ENCODE results near the gene AIG1.
"Not testable (repeated sequence)": the region's sequence is repeated elsewhere in the genome, so short reads cannot be mapped to it uniquely, and the experiment has no call there.

AIG1 gene

DNA sequence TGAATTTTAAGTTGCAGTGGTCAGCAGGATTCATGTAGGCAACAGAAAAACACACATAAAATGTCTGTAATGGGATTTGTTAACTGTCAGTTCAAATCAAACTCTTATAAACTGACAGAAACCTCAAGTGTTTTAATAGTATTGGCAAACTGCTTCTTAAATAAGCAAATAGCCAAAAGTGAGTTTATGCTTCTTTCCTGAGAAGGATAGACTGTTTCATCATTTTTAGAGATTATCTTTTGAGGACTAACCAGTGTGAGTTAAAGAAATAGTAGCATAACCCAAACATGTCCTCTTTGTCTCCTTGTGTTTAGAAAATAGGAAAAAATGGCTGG, 68.0 kb downstream of the AIG1 start:
- no peak for DNase-seq (ENCODE audit: low read depth)

DNA sequence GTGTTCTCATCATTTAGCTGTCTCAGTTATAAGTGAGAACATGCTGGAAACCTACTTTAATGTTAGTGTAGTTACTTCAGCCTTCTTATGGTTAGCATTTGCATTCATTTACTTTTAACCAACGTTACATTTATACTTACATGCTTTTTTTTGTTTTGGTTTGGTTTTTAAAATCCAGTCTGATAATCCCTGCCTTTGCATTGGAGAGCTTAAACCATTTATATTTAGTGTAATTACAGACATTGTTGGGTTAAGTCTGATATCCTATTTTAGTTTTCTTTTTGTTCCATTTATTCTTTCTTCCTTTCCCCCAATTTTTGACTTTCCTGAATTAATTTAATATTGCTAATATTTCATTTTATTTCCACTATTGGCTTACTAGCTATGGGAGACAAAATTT, 70.2 kb downstream of the AIG1 start:
- no peak for DNase-seq (ENCODE audit: low read depth)

GRCh38 chr6:143135325-143135724, 74.6 kb downstream of the AIG1 start:
- DNase-seq (ENCODE audit: low read depth) = no peak

DNA sequence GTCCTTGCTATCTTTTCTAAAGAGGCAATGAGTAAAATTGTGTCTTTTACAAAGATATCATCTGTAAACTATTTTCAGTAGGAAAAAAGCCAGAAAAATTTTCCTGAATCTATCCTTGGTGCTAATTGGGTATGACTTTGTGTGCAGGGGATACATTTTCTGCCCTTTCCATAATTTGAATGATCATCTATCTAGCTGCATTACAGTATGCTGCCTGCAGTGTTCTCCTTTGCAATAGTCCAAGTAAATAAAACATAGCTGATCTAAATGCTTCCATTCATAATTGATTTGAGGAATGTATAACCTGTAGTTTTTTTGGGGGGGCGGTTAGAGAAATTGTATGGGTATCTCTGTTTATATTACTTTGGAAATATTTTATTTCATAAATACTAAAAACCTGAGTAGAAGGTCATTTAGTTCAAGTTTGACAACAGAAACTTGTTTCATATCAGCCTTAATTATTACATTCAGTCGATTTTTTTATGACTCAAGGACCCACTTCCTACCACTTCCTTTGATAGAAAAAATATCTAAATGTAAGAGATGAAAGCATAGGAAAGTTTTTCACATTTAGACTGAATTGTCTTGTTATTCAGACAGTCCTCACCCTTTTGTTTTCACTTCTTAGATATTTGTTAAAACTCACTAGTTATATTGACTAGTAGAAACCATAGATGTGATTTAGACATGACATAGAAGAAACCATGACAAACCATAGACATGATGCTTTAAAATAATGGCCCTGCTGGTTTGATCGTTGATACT, 75.3 kb downstream of the AIG1 start:
- DNase-seq (ENCODE audit: low read depth) = no peak

GRCh38 chr6:143136647-143137046, 76.0 kb downstream of the AIG1 start:
- DNase-seq (ENCODE audit: low read depth) = no peak

DNA sequence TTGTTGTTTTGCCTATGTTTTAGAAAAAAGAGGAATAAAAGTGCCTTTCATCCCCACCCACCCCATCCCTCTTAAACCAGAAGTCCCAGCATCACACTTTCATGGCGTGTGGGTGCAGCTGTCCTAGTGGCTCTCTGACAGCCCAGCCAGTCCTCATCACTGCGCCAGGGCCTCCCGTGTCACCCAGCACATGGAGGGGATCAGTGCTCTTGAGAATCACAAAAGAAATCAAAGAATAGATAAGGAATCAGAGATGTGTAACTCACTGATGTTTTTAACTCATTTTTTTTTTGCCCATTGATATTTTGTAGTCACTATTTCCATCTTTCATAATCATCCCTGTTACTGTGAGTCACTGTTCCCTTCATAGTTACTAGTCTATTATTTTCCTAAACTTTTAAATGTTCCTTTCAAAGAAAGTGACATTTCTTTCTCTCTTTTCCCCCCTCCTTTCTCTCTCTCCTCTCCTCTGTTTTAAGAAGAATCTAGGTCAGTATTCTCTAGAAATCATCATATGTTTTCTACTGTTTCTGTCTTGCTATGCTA, 78.6 kb downstream of the AIG1 start:
- DNase-seq (ENCODE audit: low read depth) = no peak

DNA sequence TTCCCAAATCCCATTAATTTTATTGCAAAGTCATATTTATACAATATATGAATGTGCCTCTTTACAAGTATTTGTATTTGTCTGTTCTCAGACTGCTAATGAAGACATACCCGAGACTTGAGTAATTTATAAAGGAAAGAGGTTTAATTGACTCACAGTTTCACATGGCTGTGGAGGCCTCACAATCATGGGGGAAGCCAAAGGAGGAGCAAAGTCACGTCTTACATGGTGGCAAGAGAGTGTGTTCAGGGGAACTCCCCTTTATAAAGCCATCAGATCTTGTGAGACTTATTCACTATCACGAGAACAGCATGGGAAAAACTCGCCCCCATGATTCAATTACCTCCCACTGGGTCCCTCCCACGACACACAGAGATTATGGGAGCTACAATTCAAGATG, 79.2 kb downstream of the AIG1 start:
- not testable (repeated sequence) for DNase-seq (ENCODE audit: low read depth)

GRCh38 chr6:143140767-143141166, 80.1 kb downstream of the AIG1 start:
- no peak for DNase-seq (ENCODE audit: low read depth)

DNA sequence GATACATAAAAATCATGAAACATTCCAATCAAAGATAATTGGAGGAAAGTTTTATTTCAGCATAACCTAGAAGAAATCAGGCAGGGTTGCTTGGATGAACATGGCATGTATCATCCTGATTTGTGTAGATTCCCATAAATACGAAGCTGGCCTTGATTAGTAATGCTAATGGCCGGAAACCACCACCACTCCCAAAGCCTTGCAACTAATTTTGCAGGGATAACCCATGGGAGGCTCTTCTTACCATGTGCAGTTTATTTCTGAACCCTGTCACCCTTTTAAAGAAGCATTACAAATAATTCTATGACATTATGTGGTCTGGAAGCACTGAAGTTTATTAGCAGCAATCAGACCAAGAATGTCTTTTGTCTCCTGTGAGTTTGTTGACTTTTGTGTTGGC, 80.8 kb downstream of the AIG1 start:
- no peak for DNase-seq (ENCODE audit: low read depth)

GRCh38 chr6:143146186-143146851, 85.6 kb downstream of the AIG1 start:
- DNase-seq (ENCODE audit: low read depth) = no peak

- no peak for DNase-seq (ENCODE audit: low read depth)
These were observed 89.1 kb downstream of the AIG1 start for GRCh38 chr6:143149771-143150170.

GRCh38 chr6:143150281-143150680, 89.6 kb downstream of the AIG1 start:
- no peak for DNase-seq (ENCODE audit: low read depth)

DNA sequence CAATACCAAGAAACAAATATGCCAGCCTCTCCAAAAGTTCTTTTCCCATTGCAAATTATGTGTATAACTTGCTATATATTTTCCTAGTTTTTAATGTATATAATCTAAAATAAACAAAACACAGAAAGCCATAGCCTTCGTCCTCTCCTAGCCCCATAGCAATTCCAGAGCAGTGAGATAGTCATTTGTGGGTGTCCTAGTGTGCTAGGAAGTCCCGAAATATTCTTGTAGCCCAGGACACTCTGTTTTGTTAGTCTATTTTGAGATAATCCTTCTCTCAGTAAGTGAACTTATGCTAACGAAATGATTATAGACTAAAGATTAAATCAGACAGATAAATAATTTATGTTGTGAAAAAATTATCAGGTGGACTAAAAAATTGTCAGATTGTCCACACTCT, 90.7 kb downstream of the AIG1 start:
- no peak for DNase-seq (ENCODE audit: low read depth)

DNA sequence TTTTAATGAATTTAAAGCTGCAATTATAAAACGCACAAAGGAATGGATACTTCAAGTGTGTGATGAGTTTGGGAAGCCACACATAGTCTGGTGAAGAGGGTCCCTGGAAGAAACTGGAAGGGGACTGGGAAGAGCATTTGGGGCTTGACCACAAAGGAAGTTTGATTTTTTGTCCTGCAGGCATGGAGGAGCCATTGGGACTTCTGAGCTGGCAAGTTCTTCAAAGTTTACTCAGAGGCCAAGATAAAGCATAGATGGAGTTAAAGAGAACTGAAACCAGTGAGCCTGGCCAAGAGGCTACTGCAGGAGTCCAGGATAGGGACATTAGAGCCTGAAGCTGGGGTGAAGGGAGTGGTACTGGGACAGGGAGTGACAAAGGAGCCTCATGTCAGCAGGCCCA, 95.0 kb downstream of the AIG1 start:
- DNase-seq (ENCODE audit: low read depth) = no peak

DNA sequence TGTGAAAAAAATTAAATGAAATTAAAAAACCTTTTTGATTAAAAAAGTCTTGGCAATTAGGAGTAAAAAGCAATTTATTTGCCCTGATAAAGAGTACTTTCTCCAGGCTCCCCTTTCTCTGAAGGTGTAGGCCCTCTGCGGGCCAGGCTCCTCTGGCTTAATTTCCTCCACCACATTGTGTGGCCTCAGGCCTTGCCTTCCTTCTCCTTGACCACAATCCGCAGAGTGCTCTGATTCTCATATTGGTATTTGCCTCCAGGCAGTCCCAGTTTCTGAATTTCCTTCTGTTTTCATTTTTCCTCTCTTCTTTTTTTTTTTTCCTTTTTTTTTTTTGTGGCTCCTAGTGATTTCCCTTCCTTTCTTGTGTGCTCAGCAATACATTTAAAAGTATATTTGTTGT, 96.4 kb downstream of the AIG1 start:
- DNase-seq (ENCODE audit: low read depth) = no peak

DNA sequence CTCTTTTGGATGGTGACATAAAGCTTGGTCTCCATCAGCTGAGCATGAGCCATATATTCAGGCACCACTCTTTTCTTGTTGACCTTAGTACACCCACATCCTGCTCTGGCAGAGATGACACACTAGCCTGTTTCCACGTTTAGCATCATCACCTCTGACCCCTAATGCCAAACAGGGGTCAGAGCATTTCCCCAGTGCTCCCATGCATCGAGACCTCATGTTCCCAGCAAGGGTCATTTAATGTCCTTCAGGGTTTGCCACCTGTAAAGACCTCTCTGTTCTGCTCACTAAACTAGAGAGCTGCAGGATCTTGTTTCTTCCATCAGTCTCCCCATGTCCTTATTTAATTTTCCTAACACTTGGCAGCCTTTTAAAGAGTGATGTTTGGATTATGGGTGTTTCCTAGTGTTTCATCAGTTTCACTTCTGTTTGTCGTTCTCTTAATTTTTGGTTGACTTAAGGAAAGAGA, 97.5 kb downstream of the AIG1 start:
- no peak for DNase-seq (ENCODE audit: low read depth)

- DNase-seq (ENCODE audit: low read depth) = no peak
These were observed 98.3 kb downstream of the AIG1 start for GRCh38 chr6:143159001-143159400.

GRCh38 chr6:143160015-143160414, 99.3 kb downstream of the AIG1 start:
- DNase-seq (ENCODE audit: low read depth) = no peak

DNA sequence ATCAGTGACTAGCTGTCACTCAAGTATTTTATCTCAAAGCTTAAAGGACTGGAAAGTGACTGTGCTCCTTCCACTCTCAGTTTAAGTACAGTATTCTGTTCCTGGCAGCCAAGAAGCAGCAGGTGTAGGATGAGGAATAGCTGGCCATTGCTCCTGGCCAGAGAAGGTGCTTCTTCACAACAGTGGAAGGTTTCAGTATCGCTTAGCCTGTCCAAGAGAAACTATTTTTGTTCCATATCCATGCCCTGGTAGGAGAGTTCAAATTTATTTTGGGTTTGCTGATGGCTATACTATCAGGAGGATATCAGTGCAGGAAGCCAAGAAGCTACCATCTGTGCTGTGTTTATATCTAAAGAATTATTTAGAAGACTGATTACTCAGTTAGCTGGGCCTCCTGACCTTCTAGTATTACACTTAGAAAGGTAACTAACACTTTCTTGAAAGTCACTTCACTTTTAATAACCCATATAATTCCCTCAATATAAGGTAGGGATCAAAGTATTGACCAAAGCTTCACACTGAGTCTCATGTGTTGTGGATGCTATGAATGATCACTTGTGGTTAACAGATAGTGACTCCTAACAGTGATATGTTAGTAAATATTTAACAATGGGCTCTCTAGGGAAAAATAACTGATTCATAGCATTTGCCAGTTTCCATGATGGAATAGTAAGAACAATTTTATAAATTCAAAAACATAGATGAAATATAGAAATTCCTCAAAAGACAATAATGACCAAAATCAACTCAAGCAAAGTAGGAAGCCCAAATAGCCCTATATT, 99.9 kb downstream of the AIG1 start:
- no peak for DNase-seq (ENCODE audit: low read depth)

DNA sequence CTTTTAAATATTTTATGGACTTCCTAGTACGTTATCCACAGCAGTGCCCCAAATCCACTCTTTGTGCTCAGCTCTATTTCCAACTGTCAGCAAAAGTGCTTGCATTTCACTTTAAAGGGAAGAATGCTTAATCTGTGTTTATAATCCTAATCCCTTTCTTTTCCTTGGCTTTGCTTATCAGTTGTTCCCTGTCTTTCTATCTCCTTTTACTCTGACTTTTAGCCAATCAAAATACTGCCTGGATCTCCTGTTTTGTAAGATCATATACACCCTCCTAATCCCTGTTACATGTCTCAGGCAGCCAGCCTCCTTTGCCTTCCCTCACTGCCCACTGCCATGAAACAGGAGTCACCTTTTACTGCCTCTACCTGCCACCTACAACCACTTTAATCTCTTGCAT, 102.9 kb downstream of the AIG1 start:
- no peak for DNase-seq (ENCODE audit: low read depth)

DNA sequence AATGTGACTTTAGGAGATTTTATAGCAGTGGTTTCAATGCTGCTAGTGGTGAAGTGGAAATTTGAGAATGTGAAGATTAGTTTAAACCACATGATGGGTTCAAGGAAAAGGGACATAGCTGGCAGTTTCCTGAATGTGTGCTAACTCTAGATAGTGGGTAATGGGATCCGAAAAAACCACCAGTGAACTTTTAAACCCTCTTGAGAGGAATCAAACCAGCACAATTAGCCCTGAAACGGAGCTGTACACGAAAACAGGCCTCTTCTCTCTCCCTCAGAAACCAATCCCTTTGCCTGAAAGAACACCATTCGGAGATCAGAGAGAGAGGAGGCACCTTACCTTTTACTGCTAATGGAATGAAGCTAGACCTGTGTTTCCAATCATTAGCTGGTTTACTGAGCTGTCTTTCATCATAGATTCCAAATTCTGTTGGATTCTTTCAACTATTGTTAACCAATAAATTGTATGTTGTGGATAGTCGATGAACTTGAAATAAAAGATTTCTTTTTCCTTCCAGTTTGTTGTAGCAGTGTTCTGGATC, 103.9 kb downstream of the AIG1 start:
- DNase-seq (ENCODE audit: low read depth) = no peak

DNA sequence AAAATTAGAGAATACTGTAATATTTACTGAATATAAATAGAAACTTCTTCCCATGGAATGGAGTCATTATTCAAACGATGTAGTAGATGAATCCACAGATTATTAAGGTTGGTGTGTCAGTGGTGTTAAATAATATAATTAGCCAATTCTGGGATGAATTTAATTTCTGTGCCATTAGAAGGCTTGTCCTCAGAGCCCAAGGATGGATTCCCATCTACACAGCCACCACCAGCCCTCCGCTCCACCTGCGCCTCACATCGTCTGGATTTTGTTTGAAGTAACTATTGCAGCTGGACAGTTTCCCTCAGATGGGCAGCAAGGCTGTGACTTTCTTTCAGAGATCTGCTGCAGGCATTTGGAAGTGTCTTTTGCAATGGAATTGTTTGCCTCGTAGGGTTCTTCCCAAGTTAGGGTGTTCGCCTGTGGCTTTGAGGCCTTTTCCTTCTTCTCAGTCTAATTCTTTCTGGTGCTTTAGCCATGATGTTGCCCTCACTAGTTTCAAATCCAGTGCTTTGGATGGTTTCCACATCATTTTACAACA, 104.7 kb downstream of the AIG1 start:
- no peak for DNase-seq (ENCODE audit: low read depth)
